GM12878 (cell line): ENCODE results near the gene FPGS. TPM values are rescaled to one million over a fixed set of nuclear protein-coding genes. Genes with fewer than 3 reads are reported as not detected.

Source experiments
- ATAC-seq: fragments of 200-7000 bp; cut with Tn5 transposase; 3 replicates; pipeline ENCODE4 v1.9.1; 2020; ENCODE audit warnings: mild to moderate bottlenecking, moderate library complexity
- BruUV-seq: library from RNA; stranded (reverse); fragments of 400-500 nt; replicated peaks from 2 replicates; lab custom pipeline; 2021; lab: Mats Ljungman, UMichigan
- CTCF ChIA-PET: fragments of 300-600 bp; sonication (Branson Sonifier 250); formaldehyde crosslinking; extraction: SDS; loops from one replicate; lab custom pipeline; 2021; ENCODE audit warnings: inconsistent platforms; lab: Yijun Ruan, JAX
- POLR2A ChIA-PET: fragments of 350-600 bp; formaldehyde crosslinking; extraction: SDS; loops from one replicate; lab custom pipeline; 2021; ENCODE audit warnings: inconsistent platforms; lab: Charles Lee
- RAD21 ChIA-PET: fragments of 300-600 bp; sonication (Branson Sonifier 250); formaldehyde crosslinking; loops from one replicate; lab custom pipeline; 2023; ENCODE audit warnings: antibody characterized with exemption; ENCODE audit not compliant: unreplicated experiment; lab: Charles Lee
- SMC1A ChIA-PET: fragments of 300-600 bp; sonication (Branson Sonifier 250); formaldehyde crosslinking; loops from one replicate; lab custom pipeline; 2023; ENCODE audit not compliant: unreplicated experiment, uncharacterized antibody; lab: Charles Lee
- DNase-seq: peaks from one replicate; pipeline ENCODE4 v3.0.0-alpha.2; 2011; ENCODE audit warnings: low read depth, low spot score
- FAIRE-seq: peaks from 3 replicates; lab custom pipeline; 2011; peaks lifted over from hg19 to GRCh38; lab: Jason Lieb, UNC
- H2AFZ ChIP-seq: 2 replicates; pipeline ENCODE4 v1.6.0; 2011; ENCODE audit warnings: low read depth, low read length, control low read depth; ENCODE audit not compliant: control insufficient read depth
- H3K27ac ChIP-seq: 2 replicates; pipeline ENCODE4 v1.5.1; 2011; ENCODE audit warnings: control low read depth; ENCODE audit not compliant: control insufficient read depth, insufficient read depth
- H3K27me3 ChIP-seq, 2 experiments: replicated peaks in 1 of 2; 2 replicates each; pipeline versions ENCODE4 v1.6.0 to v1.6.1; 2011; ENCODE audit warnings: low read length in 1 of 2; ENCODE audit not compliant: control insufficient read depth in 2 of 2, insufficient read depth in 2 of 2
- H3K36me3 ChIP-seq, 2 experiments: 2 replicates each; pipeline ENCODE4 v1.5.1; 2011; ENCODE audit warnings: low read length in 1 of 2; ENCODE audit not compliant: control insufficient read depth in 2 of 2, insufficient read depth in 2 of 2
- H3K4me1 ChIP-seq: 2 replicates; pipeline ENCODE4 v1.6.1; 2011; ENCODE audit warnings: mild to moderate bottlenecking, low read length, moderate library complexity, mixed read lengths; ENCODE audit not compliant: control insufficient read depth, insufficient read depth
- H3K4me2 ChIP-seq: 2 replicates; pipeline ENCODE4 v1.6.0; 2011; ENCODE audit warnings: control low read depth; ENCODE audit not compliant: control insufficient read depth, insufficient read depth
- H3K4me3 ChIP-seq: fragments of 200-600 bp; sonication (generic); 2 replicates; pipeline ENCODE4 v1.5.1; 2016
- H3K79me2 ChIP-seq: 2 replicates; pipeline ENCODE4 v1.6.0; 2011; ENCODE audit warnings: low read length; ENCODE audit not compliant: control insufficient read depth, insufficient read depth
- H3K9ac ChIP-seq: 2 replicates; pipeline ENCODE4 v1.8.0; 2011; ENCODE audit warnings: low read length, control low read depth, mixed read lengths; ENCODE audit not compliant: control insufficient read depth, insufficient read depth
- H3K9me3 ChIP-seq: replicated peaks from 3 replicates; pipeline ENCODE4 v1.5.1; 2011; ENCODE audit warnings: mild to moderate bottlenecking, low read length; ENCODE audit not compliant: control insufficient read depth, insufficient read depth
- H4K20me1 ChIP-seq: 2 replicates; pipeline ENCODE4 v1.6.0; 2011; ENCODE audit not compliant: control insufficient read depth, insufficient read depth
- CREM ChIP-seq: IDR thresholded peaks from 2 replicates; pipeline ENCODE4 v1.6.1; 2014; ENCODE audit warnings: antibody characterized with exemption, low read depth
- FOS ChIP-seq: IDR thresholded peaks from 3 replicates; pipeline ENCODE4 v1.6.1; 2011; ENCODE audit warnings: borderline replicate concordance; ENCODE audit not compliant: insufficient read length; ENCODE audit errors: extremely low read depth
- FOXK2 ChIP-seq: fragments of 450-650 bp; IDR thresholded peaks from 2 replicates; pipeline ENCODE4 v1.6.1; 2017; ENCODE audit warnings: mild to moderate bottlenecking, moderate library complexity
- MEF2A ChIP-seq: IDR thresholded peaks from 2 replicates; pipeline ENCODE4 v1.6.1; 2011; ENCODE audit warnings: low read depth, mild to moderate bottlenecking, low read length, moderate library complexity; ENCODE audit not compliant: insufficient read depth
- POLR2A ChIP-seq: IDR thresholded peaks from 2 replicates; pipeline ENCODE4 v1.6.1; 2011; ENCODE audit warnings: low read depth, mild to moderate bottlenecking, low read length
- TCF3 ChIP-seq: IDR thresholded peaks from 2 replicates; pipeline ENCODE4 v1.6.1; 2012; ENCODE audit warnings: low read depth, mild to moderate bottlenecking, low read length, borderline replicate concordance; ENCODE audit not compliant: insufficient read depth
- WGBS: methylation state at CpG from one replicate; pipeline ENCODE4 v1.1.6; 2016; ENCODE audit warnings: low lambda C conversion rate; ENCODE audit not compliant: insufficient replicate concordance, insufficient coverage; ENCODE audit errors: missing lambda C conversion rate; 5-methylcytosine and 5-hydroxymethylcytosine counted together
- in situ Hi-C: fragments of 300-500 bp; cut with MboI; formaldehyde crosslinking; loops from 9 replicates; pipeline ENCODE4 v1.14.3; 2018; ENCODE audit warnings: mixed read lengths
- intact Hi-C: fragments of 100-400 bp; cut with micrococcal nuclease; formaldehyde crosslinking; loops from one replicate; pipeline ENCODE4 v1.14.2; 2022; ENCODE audit not compliant: unreplicated experiment
- polyA plus RNA-seq, 11 experiments: library from polyadenylated mRNA; depleted of rRNA in 4 of 11; unstranded in 6 of 11; stranded (reverse) in 5 of 11; fragments of >200 nt; fragmentation: Nextera tagmentation in 4 of 11; fragmentation: Illumina TruSeq in 1 of 11; extraction: Ambion mirVana in 4 of 11; extraction: Trizol in 1 of 11; gene quantifications; 1 replicate in 1 of 11; 2 replicates in 10 of 11; pipeline versions ENCODE4 v1.2.1 to v1.2.3, GENCODE V29; 2011 to 2016; ENCODE audit warnings: inconsistent platforms in 2 of 11, missing spikeins in 2 of 11, low read depth in 1 of 11
- total RNA-seq, 4 experiments: library from RNA; depleted of rRNA in 3 of 4; stranded (reverse); fragments of >200 nt in 3 of 4; fragmentation: Illumina TruSeq in 1 of 4; extraction: Trizol in 1 of 4; gene quantifications; 2 replicates each; pipeline versions ENCODE4 v1.2.1 to v1.2.3, GENCODE V29; 2013 to 2021
- TF ChIP-seq, protein P1 (sequence below): fragments of 450-650 bp; IDR thresholded peaks from 2 replicates; pipeline ENCODE4 v1.6.1; 2014; ENCODE audit warnings: mild to moderate bottlenecking
- TF ChIP-seq, protein P2 (sequence below), 3 experiments: IDR thresholded peaks in 2 of 3; conservative IDR thresholded peaks in 1 of 3; 2 replicates each; pipeline ENCODE4 v1.5.1; 2011; ENCODE audit warnings: low read depth in 3 of 3, low read length in 3 of 3, mild to moderate bottlenecking in 3 of 3, control low read depth in 2 of 3, moderate library complexity in 2 of 3, inconsistent platforms in 1 of 3, mixed read lengths in 1 of 3; ENCODE audit not compliant: control insufficient read depth in 2 of 3, insufficient read depth in 1 of 3; ENCODE audit errors: extremely low read depth in 1 of 3
- TF ChIP-seq, protein P3 (sequence below): fragments of 450-650 bp; IDR thresholded peaks from 2 replicates; pipeline ENCODE4 v1.6.1; 2017; ENCODE audit warnings: mild to moderate bottlenecking
- TF ChIP-seq, protein P4 (sequence below): fragments of 450-650 bp; IDR thresholded peaks from 2 replicates; pipeline ENCODE4 v1.6.1; 2016; ENCODE audit warnings: mild to moderate bottlenecking

Gene FPGS
- total and polyA plus RNA-seq, 10 of the 15 experiments (the other 5 are each of a cell fraction or from before 2014, with no cell fraction given): 1.2 to 127 (median 80.4) TPM

DNA sequence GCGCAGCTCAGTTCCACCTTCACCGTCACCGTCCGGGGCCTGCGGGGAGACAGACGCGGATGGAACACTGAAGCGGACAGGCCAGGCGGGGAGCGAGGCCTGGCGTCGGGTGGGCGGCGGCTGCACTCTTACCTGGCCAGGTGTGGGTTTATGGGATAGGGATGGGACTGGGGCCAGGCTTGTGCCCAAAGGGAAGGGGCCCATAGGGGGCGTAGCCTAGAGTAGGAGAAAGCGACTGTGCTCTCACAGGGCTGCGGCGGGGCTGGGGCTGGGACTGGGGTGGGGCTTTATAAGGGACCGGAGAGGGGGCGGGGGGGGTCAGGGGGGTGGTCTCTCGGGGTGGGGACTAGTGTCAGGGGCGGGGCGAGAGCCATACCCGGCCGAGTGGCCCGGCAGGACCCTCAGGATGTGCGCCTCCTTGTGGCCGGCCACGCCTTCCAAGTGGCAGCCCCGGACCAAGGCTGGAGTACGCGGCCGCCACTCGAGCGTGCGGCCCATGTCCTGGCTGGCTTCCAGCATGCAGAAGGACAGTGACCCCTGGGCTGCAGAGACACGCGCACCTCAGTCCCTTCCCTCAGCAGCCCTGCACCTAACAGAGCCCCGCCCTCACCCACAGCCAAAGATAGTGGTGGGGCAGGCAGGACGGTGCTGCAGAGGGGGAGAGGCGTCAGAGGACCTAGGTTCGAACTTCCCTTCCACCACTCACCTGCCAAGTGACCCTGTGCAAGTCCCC is 22.8 kb downstream of the FPGS start:
- TF ChIP-seq, protein P1, sequence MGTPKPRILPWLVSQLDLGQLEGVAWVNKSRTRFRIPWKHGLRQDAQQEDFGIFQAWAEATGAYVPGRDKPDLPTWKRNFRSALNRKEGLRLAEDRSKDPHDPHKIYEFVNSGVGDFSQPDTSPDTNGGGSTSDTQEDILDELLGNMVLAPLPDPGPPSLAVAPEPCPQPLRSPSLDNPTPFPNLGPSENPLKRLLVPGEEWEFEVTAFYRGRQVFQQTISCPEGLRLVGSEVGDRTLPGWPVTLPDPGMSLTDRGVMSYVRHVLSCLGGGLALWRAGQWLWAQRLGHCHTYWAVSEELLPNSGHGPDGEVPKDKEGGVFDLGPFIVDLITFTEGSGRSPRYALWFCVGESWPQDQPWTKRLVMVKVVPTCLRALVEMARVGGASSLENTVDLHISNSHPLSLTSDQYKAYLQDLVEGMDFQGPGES: no peak
- TF ChIP-seq, protein P2, sequence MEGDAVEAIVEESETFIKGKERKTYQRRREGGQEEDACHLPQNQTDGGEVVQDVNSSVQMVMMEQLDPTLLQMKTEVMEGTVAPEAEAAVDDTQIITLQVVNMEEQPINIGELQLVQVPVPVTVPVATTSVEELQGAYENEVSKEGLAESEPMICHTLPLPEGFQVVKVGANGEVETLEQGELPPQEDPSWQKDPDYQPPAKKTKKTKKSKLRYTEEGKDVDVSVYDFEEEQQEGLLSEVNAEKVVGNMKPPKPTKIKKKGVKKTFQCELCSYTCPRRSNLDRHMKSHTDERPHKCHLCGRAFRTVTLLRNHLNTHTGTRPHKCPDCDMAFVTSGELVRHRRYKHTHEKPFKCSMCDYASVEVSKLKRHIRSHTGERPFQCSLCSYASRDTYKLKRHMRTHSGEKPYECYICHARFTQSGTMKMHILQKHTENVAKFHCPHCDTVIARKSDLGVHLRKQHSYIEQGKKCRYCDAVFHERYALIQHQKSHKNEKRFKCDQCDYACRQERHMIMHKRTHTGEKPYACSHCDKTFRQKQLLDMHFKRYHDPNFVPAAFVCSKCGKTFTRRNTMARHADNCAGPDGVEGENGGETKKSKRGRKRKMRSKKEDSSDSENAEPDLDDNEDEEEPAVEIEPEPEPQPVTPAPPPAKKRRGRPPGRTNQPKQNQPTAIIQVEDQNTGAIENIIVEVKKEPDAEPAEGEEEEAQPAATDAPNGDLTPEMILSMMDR (IDR thresholded peaks at IDR 0.05 in 2 of 3, conservative IDR thresholded peaks at IDR 0.05 in 1 of 3; ENCODE audit: control insufficient read depth in 2 of 3, extremely low read depth in 1 of 3, insufficient read depth in 1 of 3, low read depth in 3 of 3, low read length in 3 of 3): peak in 1 of 3 experiments; percentile 32; a peak in 1 of 6 replicates
- TF ChIP-seq FOXK2 (no peak), TCF3 (no peak), FOS (no peak), POLR2A (peak; percentile 35; the same call in 1 of the 2 replicates), MEF2A (no peak), CREM (no peak)
- TF ChIP-seq, protein P3, sequence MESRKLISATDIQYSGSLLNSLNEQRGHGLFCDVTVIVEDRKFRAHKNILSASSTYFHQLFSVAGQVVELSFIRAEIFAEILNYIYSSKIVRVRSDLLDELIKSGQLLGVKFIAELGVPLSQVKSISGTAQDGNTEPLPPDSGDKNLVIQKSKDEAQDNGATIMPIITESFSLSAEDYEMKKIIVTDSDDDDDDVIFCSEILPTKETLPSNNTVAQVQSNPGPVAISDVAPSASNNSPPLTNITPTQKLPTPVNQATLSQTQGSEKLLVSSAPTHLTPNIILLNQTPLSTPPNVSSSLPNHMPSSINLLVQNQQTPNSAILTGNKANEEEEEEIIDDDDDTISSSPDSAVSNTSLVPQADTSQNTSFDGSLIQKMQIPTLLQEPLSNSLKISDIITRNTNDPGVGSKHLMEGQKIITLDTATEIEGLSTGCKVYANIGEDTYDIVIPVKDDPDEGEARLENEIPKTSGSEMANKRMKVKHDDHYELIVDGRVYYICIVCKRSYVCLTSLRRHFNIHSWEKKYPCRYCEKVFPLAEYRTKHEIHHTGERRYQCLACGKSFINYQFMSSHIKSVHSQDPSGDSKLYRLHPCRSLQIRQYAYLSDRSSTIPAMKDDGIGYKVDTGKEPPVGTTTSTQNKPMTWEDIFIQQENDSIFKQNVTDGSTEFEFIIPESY: no peak
- TF ChIP-seq, protein P4, sequence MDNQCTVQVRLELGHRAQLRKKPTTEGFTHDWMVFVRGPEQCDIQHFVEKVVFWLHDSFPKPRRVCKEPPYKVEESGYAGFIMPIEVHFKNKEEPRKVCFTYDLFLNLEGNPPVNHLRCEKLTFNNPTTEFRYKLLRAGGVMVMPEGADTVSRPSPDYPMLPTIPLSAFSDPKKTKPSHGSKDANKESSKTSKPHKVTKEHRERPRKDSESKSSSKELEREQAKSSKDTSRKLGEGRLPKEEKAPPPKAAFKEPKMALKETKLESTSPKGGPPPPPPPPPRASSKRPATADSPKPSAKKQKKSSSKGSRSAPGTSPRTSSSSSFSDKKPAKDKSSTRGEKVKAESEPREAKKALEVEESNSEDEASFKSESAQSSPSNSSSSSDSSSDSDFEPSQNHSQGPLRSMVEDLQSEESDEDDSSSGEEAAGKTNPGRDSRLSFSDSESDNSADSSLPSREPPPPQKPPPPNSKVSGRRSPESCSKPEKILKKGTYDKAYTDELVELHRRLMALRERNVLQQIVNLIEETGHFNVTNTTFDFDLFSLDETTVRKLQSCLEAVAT: no peak
- TF ChIP-seq, all 136 proteins: peak for 2
- ATAC-seq (peak; percentile 24; the same call in 1 of the 3 replicates), DNase-seq (no peak), FAIRE-seq (no peak)
- Histone ChIP-seq H4K20me1 (no peaks in the 10 kb centered on the region), H3K79me2 (no peaks in the 10 kb centered on the region), H3K9ac (no peak overlapping the region), H3K27ac (no peak overlapping the region), H3K9me3 (no peaks in the 10 kb centered on the region), H3K4me1 (no peaks in the 10 kb centered on the region), H2AFZ (no peak overlapping the region), H3K27me3 (no peaks in the 10 kb centered on the region), H3K36me3 (no peaks in the 10 kb centered on the region), H3K4me3 (no peak overlapping the region), H3K4me2 (no peak overlapping the region)
- in situ Hi-C loops (no loop called here), intact Hi-C loops (no loop called here)
- SMC1A ChIA-PET: no interaction called here
- POLR2A ChIA-PET: no interaction called here
- CTCF ChIA-PET: interaction anchor here (0.6 to 1.2 kb wide), 2 partner anchors 153 to 883 kb away, joined by 3 read pairs; no protein-coding TSS in a partner anchor
- BruUV-seq: no TSS peak
- WGBS: 79% methylated on average over 29 of the region's 42 CpGs
- RAD21 ChIA-PET: interaction anchor here (1.2 kb wide), 1 partner anchor 64 kb away, joined by 3 read pairs; no protein-coding TSS in a partner anchor
